HG03469 (cell line): Measurements from ENCODE around the gene WNT10A.
"Not testable (repeated sequence)": the region's sequence is repeated elsewhere in the genome, so short reads cannot be mapped to it uniquely, and the experiment has no call there.

Experiments
- ATAC-seq: cut with Tn5 transposase; IDR thresholded peaks from one replicate; pipeline ENCODE4 v1.9.1; 2021; ENCODE audit warnings: mild to moderate bottlenecking, moderate library complexity, moderate number of reproducible peaks; ENCODE audit not compliant: unreplicated experiment

The WNT10A gene

GRCh38 chr2:218927876-218928275 lies 47.2 kb downstream of the WNT10A start:
- ATAC-seq = no peak

- ATAC-seq = not testable (repeated sequence)
These were observed 49.8 kb downstream of the WNT10A start for GRCh38 chr2:218930488-218930887.

- not testable (repeated sequence) for ATAC-seq
These were observed 51.1 kb downstream of the WNT10A start for GRCh38 chr2:218931751-218932150.
